SK-N-SH treated with all-trans-retinoic acid at 6 μM for 48 hours (cell line): ENCODE measurements around the gene AJUBA.

Source experiments
- ATAC-seq: fragments of 200-7000 bp; cut with Tn5 transposase; 3 replicates; pipeline ENCODE4 v1.9.1; 2020; ENCODE audit warnings: mild to moderate bottlenecking, moderate library complexity
- ARNTL ChIP-seq: fragments of 450-650 bp; formaldehyde crosslinking; IDR thresholded peaks from 2 replicates; pipeline ENCODE4 v1.5.0; 2020; ENCODE audit warnings: low read depth, mild to moderate bottlenecking, moderate library complexity, borderline replicate concordance
- BACH2 ChIP-seq: fragments of 250-450 bp; sonication (Bioruptor Pico); IDR thresholded peaks from 2 replicates; pipeline ENCODE4 v1.9.0; 2021; ENCODE audit warnings: mild to moderate bottlenecking, borderline replicate concordance
- CREB5 ChIP-seq: fragments of 250-450 bp; sonication (Bioruptor Pico); IDR thresholded peaks from 2 replicates; pipeline ENCODE4 v1.5.1; 2020; ENCODE audit warnings: low read depth, mild to moderate bottlenecking, moderate library complexity
- CSDC2 ChIP-seq: fragments of 250-450 bp; sonication (Bioruptor Pico); IDR thresholded peaks from 2 replicates; pipeline ENCODE4 v1.5.0; 2020; ENCODE audit warnings: mild to moderate bottlenecking, moderate library complexity
- ESRRG ChIP-seq: fragments of 250-450 bp; sonication (Bioruptor Pico); IDR thresholded peaks from 2 replicates; pipeline ENCODE4 v1.6.1; 2021; ENCODE audit warnings: mild to moderate bottlenecking
- GLIS3 ChIP-seq: fragments of 250-450 bp; sonication (Bioruptor Pico); IDR thresholded peaks from 2 replicates; pipeline ENCODE4 v1.5.0; 2020; ENCODE audit warnings: mild to moderate bottlenecking, moderate library complexity
- PATZ1 ChIP-seq: fragments of 250-450 bp; sonication (Bioruptor Pico); IDR thresholded peaks from 2 replicates; pipeline ENCODE4 v1.8.0; 2020; ENCODE audit warnings: mild to moderate bottlenecking, moderate library complexity, borderline replicate concordance
- PPARA ChIP-seq: fragments of 250-450 bp; sonication (Bioruptor Pico); IDR thresholded peaks from 2 replicates; pipeline ENCODE4 v1.5.0; 2020; ENCODE audit warnings: mild to moderate bottlenecking, borderline replicate concordance
- RARB ChIP-seq: fragments of 250-450 bp; sonication (Bioruptor Pico); IDR thresholded peaks from 2 replicates; pipeline ENCODE4 v1.8.0; 2021; ENCODE audit warnings: mild to moderate bottlenecking, moderate library complexity
- TCF4 ChIP-seq: fragments of 250-450 bp; sonication (Bioruptor Pico); IDR thresholded peaks from 2 replicates; pipeline ENCODE4 v1.8.0; 2021; ENCODE audit warnings: mild to moderate bottlenecking, moderate library complexity, borderline replicate concordance
- TOX ChIP-seq: fragments of 250-450 bp; sonication (Bioruptor Pico); IDR thresholded peaks from 2 replicates; pipeline ENCODE4 v1.8.0; 2021; ENCODE audit warnings: mild to moderate bottlenecking, moderate library complexity, borderline replicate concordance
- TSHZ2 ChIP-seq: fragments of 250-450 bp; sonication (Bioruptor Pico); IDR thresholded peaks from 2 replicates; pipeline ENCODE4 v1.5.0; 2020; ENCODE audit warnings: mild to moderate bottlenecking, moderate library complexity
- ZFP30 ChIP-seq: fragments of 450-650 bp; formaldehyde crosslinking; IDR thresholded peaks from 2 replicates; pipeline ENCODE4 v1.5.0; 2022; ENCODE audit warnings: mild to moderate bottlenecking, moderate library complexity
- ZNF565 ChIP-seq: fragments of 450-650 bp; formaldehyde crosslinking; conservative IDR thresholded peaks from 2 replicates; pipeline ENCODE4 v1.5.0; 2020; ENCODE audit warnings: low read depth, mild to moderate bottlenecking, moderate library complexity
- ZNF70 ChIP-seq: fragments of 450-650 bp; formaldehyde crosslinking; IDR thresholded peaks from 2 replicates; pipeline ENCODE4 v1.5.0; 2020; ENCODE audit warnings: mild to moderate bottlenecking, moderate library complexity
- TF ChIP-seq, protein P1 (sequence below): fragments of 250-450 bp; sonication (Bioruptor Pico); IDR thresholded peaks from 2 replicates; pipeline ENCODE4 v1.8.0; 2021; ENCODE audit warnings: low read depth, mild to moderate bottlenecking, moderate library complexity, borderline replicate concordance
- TF ChIP-seq, protein P2 (sequence below): fragments of 250-450 bp; sonication (Bioruptor Pico); IDR thresholded peaks from 2 replicates; pipeline ENCODE4 v1.5.1; 2021; ENCODE audit warnings: mild to moderate bottlenecking, moderate library complexity

Gene AJUBA

DNA sequence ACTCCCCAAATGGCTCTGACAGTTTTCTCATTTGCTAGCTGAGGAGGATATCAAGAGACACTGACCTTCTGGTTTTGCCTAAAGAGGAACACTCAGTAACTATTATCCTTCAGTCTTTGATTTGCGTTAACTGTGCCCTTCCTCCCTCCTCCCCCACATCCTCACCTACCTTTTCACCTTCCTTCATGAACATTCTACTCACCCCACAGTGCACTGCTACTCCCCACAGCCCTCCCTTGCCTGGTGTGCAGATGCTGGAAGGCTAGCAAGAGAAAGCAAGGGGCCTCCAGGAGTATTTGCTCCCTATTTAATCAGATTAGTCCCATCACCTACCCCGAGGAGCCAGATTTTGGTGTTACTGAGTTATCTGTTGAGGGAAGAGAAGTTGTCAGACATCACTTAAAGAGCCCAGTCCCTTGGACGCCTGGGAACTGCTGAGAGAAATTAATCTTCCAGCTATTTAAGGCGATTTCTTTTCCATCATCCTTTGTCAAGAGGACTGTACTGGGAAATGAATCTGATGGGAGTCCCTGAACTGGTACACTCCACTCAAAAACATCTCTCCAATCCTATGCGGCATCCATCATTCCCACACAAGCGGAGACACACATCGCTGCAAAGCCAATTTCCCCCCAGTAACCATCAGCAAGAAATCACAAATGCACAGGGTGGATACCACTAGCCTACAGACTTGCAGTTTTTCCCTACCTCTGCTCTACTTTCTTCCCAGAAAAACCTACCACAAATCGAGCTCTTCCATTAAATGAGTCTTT lies 40.9 kb upstream of the AJUBA start:
- TF ChIP-seq CREB5 (CRISPR knock-in tag) (no peak), TCF4 (CRISPR knock-in tag) (no peak), TSHZ2 (no peak), PATZ1 (CRISPR knock-in tag) (no peak), ZNF565 (no peak), CSDC2 (CRISPR knock-in tag) (no peak), ARNTL (CRISPR knock-in tag) (no peak), ZFP30 (CRISPR knock-in tag) (no peak), RARB (no peak), ESRRG (no peak), GLIS3 (CRISPR knock-in tag) (no peak), TOX (CRISPR knock-in tag) (no peak), ZNF70 (CRISPR knock-in tag) (no peak), BACH2 (CRISPR knock-in tag) (no peak), PPARA (no peak)
- TF ChIP-seq, protein P1, sequence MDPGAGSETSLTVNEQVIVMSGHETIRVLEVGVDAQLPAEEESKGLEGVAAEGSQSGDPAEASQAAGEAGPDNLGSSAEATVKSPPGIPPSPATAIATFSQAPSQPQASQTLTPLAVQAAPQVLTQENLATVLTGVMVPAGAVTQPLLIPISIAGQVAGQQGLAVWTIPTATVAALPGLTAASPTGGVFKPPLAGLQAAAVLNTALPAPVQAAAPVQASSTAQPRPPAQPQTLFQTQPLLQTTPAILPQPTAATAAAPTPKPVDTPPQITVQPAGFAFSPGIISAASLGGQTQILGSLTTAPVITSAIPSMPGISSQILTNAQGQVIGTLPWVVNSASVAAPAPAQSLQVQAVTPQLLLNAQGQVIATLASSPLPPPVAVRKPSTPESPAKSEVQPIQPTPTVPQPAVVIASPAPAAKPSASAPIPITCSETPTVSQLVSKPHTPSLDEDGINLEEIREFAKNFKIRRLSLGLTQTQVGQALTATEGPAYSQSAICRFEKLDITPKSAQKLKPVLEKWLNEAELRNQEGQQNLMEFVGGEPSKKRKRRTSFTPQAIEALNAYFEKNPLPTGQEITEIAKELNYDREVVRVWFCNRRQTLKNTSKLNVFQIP (CRISPR knock-in tag): no peak
- TF ChIP-seq, protein P2, sequence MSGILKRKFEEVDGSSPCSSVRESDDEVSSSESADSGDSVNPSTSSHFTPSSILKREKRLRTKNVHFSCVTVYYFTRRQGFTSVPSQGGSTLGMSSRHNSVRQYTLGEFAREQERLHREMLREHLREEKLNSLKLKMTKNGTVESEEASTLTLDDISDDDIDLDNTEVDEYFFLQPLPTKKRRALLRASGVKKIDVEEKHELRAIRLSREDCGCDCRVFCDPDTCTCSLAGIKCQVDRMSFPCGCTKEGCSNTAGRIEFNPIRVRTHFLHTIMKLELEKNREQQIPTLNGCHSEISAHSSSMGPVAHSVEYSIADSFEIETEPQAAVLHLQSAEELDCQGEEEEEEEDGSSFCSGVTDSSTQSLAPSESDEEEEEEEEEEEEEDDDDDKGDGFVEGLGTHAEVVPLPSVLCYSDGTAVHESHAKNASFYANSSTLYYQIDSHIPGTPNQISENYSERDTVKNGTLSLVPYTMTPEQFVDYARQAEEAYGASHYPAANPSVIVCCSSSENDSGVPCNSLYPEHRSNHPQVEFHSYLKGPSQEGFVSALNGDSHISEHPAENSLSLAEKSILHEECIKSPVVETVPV (CRISPR knock-in tag): no peak
- no peak; the same call in 2 of the 3 replicates for ATAC-seq

- ATAC-seq: no peak
- no peak for TF ChIP-seq TSHZ2
Measured at GRCh38 chr14:23021889-23022442, 39.6 kb upstream of the AJUBA start.
